22Rv1 (cell line): ENCODE data around the gene PAMR1.

Experiments
- ZFX ChIP-seq: fragments of 450-650 bp; IDR thresholded peaks from 2 replicates; pipeline ENCODE4 v1.6.1; 2017; ENCODE audit warnings: antibody characterized with exemption, borderline replicate concordance
- TF ChIP-seq, protein P1 (sequence below): fragments of 450-650 bp; IDR thresholded peaks from 2 replicates; pipeline ENCODE4 v1.5.1; 2017; ENCODE audit warnings: mild to moderate bottlenecking

DNA sequence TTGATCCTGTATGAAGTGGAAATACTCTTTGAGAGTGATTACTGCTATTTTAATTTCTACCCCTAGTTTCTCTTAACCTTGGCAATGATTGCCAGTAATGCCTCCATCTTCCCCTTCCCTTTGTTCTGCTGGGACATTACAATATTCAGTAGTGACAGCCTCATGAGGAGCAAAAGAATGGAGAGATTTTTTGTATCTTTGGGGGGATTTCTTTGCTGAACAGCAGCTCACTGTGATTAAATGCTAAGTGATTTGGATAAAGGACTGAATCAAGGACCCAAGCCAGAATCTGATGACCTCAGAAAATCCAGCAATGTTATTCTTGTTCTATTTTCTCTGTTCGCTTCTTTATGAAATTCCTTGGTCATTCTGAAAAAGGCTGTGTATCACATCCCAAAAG, 99.1 kb downstream of the PAMR1 start:
- TF ChIP-seq, protein P1, sequence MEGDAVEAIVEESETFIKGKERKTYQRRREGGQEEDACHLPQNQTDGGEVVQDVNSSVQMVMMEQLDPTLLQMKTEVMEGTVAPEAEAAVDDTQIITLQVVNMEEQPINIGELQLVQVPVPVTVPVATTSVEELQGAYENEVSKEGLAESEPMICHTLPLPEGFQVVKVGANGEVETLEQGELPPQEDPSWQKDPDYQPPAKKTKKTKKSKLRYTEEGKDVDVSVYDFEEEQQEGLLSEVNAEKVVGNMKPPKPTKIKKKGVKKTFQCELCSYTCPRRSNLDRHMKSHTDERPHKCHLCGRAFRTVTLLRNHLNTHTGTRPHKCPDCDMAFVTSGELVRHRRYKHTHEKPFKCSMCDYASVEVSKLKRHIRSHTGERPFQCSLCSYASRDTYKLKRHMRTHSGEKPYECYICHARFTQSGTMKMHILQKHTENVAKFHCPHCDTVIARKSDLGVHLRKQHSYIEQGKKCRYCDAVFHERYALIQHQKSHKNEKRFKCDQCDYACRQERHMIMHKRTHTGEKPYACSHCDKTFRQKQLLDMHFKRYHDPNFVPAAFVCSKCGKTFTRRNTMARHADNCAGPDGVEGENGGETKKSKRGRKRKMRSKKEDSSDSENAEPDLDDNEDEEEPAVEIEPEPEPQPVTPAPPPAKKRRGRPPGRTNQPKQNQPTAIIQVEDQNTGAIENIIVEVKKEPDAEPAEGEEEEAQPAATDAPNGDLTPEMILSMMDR = no peak
- no peak for TF ChIP-seq ZFX
